Smooth muscle cell of the pulmonary artery (primary cell): Measurements from ENCODE around the gene ETDC. TPM values are rescaled to one million over a fixed set of nuclear protein-coding genes. Genes with fewer than 3 reads are reported as not detected.

ENCODE experiments used
- total RNA-seq: library from RNA; depleted of rRNA; stranded (reverse); fragments of >200 nt; gene quantifications from 2 replicates; pipeline ENCODE4 v1.2.3, GENCODE V29; 2014

Gene ETDC
- not detected in 2 replicates for total RNA-seq

GRCh38 chrX:135309430-135309923 is at the start of gene ETDC:
TSS of gene ETDC (plus strand) at chrX:135309480. CDS start at chrX:135309480, 0 bp downstream.

Other genes with a start within 250 kb of the ETDC start
- gene SMIM10L2B, start 210.8 kb upstream of the ETDC start, total RNA-seq, result 1.8 and 4.4 TPM in 2 replicates
- not detected in 2 replicates for gene ETDB, start 189.0 kb upstream of the ETDC start, total RNA-seq
- not detected in 2 replicates for gene CT55, start 138.1 kb upstream of the ETDC start, total RNA-seq
- gene ETDA, start 57.4 kb upstream of the ETDC start, total RNA-seq, result not detected in 2 replicates
- 6.2 and 7.2 TPM in 2 replicates for gene ZNF75D, start 34.6 kb downstream of the ETDC start, total RNA-seq
- gene ZNF449, start 35.3 kb downstream of the ETDC start, total RNA-seq, result 8.3 and 9.7 TPM in 2 replicates
- gene SMIM10L2A, start 112.5 kb downstream of the ETDC start, total RNA-seq, result 0.79 and 0.91 TPM in 2 replicates
- 3.6 TPM in 2 replicates for gene INTS6L, start 211.2 kb downstream of the ETDC start, total RNA-seq